Fibroblast of villous mesenchyme (primary cell): ENCODE results near the gene PPFIA2. TPM values are rescaled to one million over a fixed set of nuclear protein-coding genes. Genes with fewer than 3 reads are reported as not detected.
"Not testable (repeated sequence)": the region's sequence is repeated elsewhere in the genome, so short reads cannot be mapped to it uniquely, and the experiment has no call there.

Experiments used
- DNase-seq: peaks from one replicate; pipeline ENCODE4 v3.0.0-alpha.2; 2010; ENCODE audit warnings: low read depth
- H3K4me3 ChIP-seq: 2 replicates; pipeline ENCODE4 v1.5.1; 2011; ENCODE audit warnings: low read depth, mild to moderate bottlenecking, low read length
- CTCF ChIP-seq: IDR thresholded peaks from 2 replicates; pipeline ENCODE4 v1.5.1; 2012; ENCODE audit warnings: low read depth, mild to moderate bottlenecking, low read length; ENCODE audit not compliant: insufficient read depth
- total RNA-seq: library from RNA; depleted of rRNA; stranded (reverse); fragments of >200 nt; gene quantifications from 2 replicates; pipeline ENCODE4 v1.2.3, GENCODE V29; 2012

PPFIA2 gene
- total RNA-seq, 1 donor: 4.7 TPM

GRCh38 chr12:81596558-81596957 is 162.6 kb downstream of the PPFIA2 start:
- TF ChIP-seq CTCF: no peak
- no peak overlapping the region for H3K4me3 ChIP-seq
- no peak for DNase-seq

GRCh38 chr12:81591256-81591655 is 167.9 kb downstream of the PPFIA2 start:
- no peak for DNase-seq
- H3K4me3 ChIP-seq: no peak overlapping the region
- TF ChIP-seq CTCF: no peak

- DNase-seq, H3K4me3 ChIP-seq: not testable (repeated sequence)
These were observed 168.4 kb downstream of the PPFIA2 start for GRCh38 chr12:81590703-81591102.

- DNase-seq: no peak
- no peak overlapping the region for H3K4me3 ChIP-seq
- no peak for TF ChIP-seq CTCF
These were observed 170.7 kb downstream of the PPFIA2 start for GRCh38 chr12:81588235-81589008.

- no peak for DNase-seq
- no peak for TF ChIP-seq CTCF
- no peak overlapping the region for H3K4me3 ChIP-seq
These were observed 173.4 kb downstream of the PPFIA2 start for GRCh38 chr12:81585787-81586186.

GRCh38 chr12:81573228-81573627 is 185.9 kb downstream of the PPFIA2 start:
- no peak overlapping the region for H3K4me3 ChIP-seq
- DNase-seq: peak; percentile 16
- TF ChIP-seq CTCF: no peak

- H3K4me3 ChIP-seq: no peak overlapping the region
- no peak for DNase-seq
- no peak for TF ChIP-seq CTCF
These were observed 186.7 kb downstream of the PPFIA2 start for GRCh38 chr12:81572411-81572810.
